Fibroblast of skin of left quadriceps (primary cell): Measurements from ENCODE around the gene TCF7L2.
"Not testable (repeated sequence)": the region's sequence is repeated elsewhere in the genome, so short reads cannot be mapped to it uniquely, and the experiment has no call there.

Experiments
- DNase-seq, 2 experiments: peaks; one replicate each; pipeline ENCODE4 v3.0.0-alpha.2; 2013; ENCODE audit warnings: low read depth in 2 of 2

Gene TCF7L2

DNA sequence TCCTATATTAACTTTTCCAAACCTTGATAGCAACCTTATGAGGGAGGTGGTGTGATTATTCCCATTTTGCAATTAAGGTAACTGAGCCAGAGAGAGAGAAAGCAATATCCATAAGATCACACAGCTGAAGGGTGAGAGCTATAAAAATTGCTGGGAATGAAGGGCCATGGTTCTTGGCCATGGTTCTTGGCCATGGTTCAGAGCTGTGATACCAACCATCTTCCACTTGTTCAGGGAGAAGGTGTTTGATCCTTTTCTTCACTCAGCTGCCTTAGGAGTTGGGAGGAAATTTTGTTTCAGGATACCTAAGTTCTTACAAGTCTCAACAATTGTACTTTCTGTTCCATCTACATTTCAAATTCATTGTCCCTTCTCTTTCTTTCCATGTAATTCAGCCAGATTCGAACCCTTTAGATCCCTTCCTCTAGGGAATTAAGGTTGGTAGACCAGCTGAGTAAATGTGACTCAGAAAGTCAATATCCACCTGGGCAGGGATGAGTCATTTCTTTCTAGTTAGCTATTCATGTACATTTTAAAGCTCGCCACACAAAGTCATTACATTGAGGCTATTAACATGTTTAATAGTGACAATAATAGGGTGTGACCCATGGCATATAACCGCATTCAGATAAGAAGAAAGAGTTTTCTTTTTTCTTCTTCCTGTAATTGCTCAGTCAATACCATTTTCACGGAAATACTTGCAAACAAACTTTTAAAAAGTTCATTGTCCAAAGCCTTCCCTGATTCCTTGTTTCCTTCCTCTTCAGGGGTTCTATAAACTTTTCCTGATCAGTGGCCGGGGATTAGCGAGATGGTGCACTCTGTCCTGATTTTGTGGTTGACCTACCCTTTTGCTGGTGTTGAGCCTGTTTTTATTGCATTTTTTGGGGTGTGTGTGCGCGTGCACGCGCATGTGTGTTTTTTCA, 143.4 kb downstream of the TCF7L2 start:
- DNase-seq: no peak

DNA sequence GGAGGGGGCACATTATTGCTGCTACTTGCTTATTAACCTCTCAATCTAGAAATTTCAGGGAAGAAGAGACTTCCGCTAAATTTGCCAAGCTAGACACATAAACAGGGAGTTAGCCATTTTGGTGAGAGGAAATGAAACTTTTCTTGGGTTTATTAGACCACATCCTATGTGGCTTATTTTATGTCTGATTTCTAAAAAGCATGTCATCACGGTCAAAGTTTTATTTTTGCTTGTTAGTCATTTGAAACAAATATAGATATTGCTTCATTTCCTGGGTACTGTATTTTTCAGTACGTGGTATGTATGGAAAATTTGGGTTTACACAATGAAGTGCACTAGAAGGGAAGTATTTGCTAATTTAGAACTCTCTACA, 144.1 kb downstream of the TCF7L2 start:
- peak; percentile 57 to 58 for DNase-seq

DNA sequence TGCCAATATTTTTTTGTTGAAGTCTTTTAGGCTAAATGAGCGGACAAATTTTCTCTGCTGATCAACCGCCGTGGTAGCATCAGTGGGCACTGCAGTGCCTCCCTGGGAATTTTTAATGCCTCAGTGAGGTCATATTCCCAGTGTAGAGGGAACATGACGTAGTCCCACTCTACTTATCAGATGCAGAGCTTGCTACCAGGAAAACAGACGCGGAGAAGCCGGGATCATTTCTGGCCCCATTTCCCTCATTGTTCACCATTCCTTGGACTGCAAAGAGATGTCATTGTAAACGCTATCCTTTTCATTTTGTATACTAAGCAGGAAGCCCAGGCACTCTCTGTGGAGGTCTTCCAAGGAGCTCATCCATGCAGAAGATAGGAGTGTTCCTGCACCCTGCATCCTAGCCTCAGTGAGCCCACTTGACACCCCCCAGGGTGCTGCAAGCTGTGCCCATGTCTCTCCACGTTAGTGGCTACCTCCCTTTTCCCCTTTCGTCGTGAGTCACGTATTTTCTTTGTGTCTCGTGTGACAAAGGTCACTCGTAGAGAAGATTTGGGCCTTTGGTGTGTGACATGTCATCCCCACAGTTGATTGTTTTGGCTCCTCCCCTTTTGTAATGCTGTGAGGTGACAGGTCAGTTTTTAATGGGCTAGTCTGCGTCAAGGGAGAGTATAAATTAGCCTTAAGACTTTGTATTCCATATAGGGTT, 145.5 kb downstream of the TCF7L2 start:
- DNase-seq: no peak

DNA sequence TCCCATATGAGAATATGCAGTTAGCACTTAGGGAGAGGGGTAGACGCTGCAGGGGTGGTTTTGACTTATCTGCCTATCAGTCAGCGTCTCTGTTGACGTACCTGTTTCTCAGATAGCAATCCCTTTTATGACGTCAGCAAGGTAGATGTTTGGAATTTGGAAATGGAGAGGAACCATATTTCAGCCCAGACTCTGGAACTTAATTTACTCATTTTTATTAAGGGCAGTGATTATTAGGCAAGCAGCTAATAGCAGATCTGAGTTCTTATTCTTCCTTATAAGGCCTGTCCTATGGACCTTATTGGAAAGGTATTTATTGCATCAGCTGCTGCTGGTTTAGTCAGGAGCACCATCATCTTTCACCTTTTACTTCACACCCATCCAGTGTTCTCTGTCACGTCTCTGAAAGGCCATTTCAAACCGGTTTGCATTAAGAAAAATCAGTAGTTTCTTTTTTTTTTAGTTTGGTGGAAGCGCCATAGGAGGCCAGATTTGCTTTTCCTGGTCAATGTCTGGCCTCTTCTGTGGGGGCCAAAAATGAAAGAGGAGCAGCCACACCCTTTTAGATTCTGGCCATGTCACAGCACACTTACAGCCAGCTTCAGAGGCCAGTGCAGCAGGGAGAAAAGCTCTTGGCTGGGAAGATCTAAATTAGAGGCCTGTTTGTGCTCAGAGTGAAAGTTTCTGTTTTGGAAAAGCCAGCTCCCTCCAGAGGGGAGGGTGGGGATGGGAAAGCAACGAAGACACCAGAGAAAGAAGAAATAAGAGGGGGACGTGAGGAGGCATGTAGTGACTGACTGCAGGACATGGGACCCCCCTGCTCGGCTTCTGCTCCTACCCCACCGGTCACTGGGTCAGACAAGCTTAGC, 146.3 kb downstream of the TCF7L2 start:
- no peak for DNase-seq

DNA sequence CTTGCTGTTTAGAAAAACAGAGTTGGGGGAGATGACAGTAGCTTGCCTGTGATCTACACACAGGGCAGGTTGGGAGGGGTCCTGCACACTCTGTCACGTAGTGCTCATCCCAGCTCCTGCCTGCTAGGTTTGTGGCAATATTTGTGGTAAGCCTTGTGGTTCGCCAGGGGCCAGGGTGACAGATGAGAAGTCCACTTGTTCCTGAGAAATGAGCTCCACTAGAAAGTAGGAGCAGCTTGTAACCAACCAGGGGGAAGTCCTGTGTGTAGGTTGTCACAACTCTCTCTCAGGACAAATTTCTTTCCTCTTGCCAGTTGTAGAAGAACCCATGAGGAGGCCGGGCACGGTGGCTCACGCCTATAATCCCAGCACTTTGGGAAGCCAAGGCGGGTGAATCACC, 147.0 kb downstream of the TCF7L2 start:
- no peak for DNase-seq

DNA sequence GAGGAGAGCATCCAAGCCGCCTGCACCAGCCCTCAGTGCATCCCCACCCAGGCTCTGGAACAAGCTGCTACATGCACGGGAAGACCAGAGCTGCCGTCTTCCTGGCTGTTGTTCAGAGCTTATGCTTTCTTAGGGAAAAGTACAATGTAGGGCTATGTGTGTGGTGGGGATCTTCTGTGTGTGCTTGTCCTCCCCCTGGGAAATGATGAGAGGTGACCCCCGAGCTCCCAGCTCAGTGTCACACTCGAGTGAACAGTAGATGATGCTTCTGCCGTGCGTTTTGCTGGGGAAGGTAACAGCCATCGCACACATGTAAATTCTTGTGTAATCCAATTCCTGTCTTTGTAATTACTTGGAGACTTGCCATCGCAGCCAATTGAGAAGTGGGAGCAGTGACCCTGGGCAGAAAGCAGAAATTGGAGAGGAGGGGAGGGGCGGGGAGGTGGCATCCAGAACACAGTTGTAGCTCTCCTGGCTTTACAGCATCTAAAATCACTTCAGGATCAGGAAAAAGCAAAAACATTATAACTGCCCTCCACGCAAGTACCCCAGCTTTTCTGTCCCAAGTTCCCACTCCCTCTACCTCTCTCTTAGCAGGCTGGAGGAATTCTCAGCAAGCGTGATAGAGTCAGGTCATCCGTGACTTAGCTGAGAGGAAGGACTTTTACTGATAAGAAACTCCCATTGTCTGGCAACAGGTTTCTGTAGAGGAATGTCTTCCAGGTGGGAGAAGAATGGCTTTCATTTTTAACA, 149.6 kb downstream of the TCF7L2 start:
- DNase-seq: peak in 1 of 2 experiments; percentile 33

DNA sequence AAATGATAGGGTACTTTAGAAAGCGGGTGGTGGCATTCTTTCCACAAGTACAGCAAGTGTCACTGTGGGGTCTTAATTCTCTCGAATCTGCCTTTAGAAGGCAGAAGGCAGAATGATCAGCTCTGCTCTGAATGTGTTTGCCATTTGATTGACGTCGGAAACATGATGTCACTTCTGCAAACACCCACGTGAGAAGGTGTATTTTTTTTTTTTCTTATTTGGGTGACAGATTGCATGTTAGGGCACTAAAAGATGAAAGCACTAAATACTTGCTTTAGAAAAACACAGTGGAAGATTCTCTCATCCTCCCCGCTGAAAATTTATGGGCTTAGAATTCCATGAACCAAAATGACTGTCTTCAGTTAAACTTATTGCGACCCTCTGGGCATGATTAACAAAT, 150.2 kb downstream of the TCF7L2 start:
- DNase-seq: no peak

DNA sequence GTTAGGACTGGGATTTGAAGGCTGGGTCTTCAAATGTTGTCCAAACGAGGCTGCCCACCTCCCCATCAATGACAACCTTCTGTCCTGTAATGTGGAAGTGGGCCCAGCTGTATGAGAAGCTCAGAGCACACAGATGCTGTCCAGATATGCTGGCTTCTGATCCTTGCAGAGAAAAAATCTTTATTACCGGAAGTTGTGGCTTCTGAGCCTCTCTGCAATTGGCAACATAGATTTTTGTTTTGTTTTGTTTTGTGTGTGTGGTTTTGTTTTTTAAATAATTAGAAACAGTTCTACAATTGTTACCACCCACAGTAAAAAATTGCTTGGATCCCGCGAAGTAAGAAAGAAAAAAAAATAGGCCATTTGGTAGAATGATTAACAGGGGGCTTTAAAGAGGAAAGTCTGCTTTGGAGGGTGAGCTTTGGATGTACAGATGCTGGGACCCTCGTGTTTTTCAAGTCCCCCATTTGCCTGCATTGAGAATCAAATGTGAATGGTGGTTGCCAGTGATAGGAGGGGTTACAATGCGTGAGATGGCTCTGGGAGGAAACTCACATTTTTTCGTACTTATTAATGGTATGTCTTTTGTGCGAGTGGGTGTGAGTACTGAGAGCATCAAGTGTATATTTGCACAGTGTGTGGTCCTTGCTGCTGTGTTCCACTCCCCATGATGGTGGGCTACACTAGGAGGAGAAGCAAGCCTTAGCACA, 153.2 kb downstream of the TCF7L2 start:
- DNase-seq: peak; percentile 76

DNA sequence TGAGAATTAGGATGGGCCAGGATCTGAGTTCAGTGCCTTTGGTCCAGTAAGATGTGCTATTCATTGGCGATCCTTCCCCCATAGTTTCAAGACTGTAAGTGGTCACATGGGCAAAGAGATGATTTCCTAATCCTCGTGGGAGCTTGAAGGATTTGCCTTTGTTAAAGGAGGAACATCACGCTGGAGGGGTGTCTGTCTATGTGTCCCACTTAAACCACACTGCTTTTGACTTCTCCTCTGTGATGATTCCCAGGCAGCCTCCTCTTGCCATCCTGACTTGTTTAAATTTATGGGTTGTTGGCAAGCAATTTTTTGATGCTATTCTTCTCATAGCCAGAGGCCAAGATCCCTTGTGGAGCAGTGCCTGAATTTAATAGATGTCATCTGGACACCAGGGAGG, 154.0 kb downstream of the TCF7L2 start:
- DNase-seq: peak; percentile 32 to 35

DNA sequence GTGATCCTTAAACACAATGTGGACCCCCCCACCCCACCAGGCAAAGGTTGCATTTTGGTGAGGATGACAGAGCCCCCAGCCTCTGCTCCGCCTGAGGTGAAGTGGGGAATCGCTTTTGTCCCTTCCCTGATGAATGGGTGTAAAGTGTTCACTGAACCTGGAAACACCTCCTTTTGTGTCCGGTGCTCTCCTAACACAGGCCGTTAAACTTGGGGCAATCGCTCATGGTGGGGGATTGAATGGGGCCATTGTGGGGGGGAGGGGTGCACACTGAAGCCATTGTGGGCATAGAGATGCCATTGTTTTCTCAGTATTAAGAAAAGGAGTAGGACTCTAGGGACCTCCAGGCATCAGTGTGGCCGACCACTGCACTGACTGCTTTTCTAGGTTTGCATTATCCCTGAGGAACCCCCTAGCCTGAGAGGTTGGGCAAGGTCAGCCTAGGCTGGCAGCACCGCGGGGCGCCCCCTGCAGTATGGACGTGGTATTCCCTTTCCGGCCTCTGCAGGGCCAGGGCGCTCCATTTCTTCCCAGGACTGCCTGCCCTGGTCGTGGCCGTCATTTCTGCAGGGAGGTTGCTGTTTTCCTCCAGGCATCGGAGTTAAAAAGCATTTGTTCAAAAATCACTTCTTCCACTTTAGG, 158.3 kb downstream of the TCF7L2 start:
- no peak for DNase-seq

DNA sequence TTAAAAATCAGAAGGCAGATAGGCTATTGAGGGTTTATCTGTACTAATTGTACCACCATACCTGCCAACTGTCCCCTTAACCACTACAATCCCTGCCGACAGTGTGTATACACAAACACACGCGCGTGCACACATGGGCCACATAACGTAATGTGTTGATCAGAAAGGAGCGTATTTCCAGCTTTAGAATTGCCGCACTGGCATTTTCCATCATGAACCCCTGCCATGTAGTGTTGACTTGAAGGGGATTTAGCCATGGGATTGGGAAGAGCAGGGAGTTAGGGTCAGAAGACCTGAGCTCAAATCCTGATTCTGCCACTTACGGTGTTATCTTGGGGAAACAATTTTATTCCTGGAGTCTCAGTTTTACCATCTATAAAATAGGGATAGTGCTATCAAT, 158.9 kb downstream of the TCF7L2 start:
- DNase-seq: no peak

DNA sequence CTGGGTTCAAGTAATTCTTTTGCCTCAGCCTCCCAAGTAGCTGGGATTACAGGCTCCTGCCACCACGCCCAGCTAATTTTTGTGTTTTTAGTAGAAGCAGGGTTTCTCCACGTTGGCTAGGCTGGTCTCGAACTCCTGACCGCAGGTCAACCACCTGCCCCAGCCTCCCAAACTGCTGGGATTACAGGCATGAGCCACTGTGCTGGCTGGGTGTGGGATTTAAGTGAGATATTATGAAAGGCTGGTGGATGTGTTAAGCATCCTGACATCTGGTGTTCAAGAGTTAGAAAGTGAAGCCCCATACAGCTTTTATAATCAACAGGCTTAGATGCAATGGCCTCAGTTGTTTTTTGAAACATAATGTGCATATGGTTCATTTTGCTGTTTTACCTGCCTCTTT, 159.4 kb downstream of the TCF7L2 start:
- DNase-seq: not testable (repeated sequence)

DNA sequence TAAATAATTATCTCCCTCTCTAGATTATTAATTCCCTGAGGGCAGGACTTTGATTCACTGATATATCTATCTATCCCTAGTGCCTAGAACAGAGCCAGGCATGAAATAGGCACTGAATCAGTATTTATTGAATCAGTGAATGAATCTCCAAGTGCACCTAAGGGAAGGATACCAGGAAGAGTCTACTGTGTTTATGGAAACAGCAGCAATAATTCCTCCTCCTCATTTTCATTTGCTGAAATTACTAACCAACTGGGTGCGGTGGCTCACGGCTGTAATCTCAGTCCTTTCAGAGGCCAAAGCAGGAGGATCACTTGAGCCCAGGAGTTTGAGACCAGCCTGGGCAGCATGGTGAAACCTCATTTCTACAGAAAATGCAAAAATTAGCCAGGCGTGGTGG, 161.2 kb downstream of the TCF7L2 start:
- no peak for DNase-seq

DNA sequence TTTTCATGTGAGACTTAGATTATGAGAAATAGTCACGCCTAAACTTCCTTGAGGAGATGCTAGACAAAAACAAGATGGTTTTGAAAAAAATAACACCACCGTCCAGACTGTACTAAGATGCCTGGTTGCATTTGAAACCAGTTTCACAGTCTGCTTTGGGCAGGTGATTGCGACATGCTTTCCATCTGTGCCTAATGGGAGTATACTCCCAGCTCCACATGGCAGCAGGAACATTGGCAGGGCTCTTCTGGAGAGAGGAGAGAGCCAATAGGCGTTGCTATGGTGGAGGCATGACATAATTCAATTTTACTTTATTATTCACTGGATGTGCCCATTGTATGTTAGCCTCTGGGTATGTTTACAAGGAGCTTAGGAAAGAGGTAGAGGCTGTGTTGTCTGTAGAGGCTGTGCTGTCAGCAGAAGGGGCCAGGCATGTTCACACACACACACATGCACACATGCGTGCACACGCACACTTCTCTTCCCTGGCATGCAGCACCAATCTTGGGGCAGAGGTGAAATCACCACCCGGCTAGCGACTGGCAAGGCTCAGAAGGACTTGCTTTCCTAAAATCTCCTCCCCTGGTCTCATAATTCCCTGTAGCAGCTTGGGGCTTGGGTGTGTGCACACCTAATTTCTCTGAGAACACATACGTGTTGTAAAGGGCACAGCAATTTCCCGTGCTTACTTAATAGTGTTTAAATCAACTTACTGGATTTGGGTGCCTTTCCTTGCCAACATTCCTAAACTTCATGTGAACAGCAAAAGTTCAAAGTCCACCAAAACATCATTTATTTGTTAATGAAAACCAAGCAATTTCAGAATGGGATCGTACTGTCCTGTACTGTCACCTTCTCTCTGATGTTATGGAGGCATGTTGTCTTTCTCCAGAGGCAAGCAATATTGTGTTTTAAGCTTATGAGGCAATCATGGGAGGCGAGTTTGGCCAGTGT, 162.1 kb downstream of the TCF7L2 start:
- no peak for DNase-seq

DNA sequence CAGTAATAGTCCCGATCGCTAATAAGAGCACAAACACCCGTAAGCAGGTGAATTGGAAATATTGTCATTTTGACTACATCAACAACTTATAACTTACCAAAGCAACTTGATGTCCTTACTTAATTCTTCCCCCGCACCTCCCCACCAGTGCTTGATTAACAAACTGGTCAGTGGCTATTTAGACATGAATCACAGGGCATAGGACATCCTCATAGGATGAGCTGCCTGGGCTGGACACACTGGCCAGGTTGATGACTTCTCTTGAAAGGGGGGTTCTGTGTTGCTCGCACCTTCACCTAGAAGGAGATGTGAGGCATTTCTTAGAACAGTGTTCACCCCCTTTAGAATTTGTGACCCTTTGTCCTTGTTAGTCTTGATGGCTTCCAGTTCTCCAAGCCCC, 163.2 kb downstream of the TCF7L2 start:
- DNase-seq: no peak

DNA sequence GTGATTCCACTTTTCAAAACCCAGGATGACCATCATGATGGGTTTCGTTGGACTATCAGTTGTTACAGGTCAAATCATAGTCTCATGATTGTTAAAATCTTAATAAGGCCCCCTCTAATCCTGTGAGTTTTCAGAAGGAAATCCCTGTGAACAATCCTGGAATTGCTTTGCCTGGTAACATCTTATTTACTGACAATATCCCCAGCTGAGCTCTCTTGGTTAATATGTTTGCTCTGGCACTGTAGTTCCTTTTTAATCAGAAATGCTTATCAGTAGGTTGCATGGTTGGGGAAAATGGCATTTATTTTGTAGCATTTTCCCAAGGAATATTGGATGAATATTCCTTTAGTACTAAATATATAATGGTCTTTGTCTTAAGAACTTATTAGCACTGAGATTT, 163.9 kb downstream of the TCF7L2 start:
- no peak for DNase-seq

DNA sequence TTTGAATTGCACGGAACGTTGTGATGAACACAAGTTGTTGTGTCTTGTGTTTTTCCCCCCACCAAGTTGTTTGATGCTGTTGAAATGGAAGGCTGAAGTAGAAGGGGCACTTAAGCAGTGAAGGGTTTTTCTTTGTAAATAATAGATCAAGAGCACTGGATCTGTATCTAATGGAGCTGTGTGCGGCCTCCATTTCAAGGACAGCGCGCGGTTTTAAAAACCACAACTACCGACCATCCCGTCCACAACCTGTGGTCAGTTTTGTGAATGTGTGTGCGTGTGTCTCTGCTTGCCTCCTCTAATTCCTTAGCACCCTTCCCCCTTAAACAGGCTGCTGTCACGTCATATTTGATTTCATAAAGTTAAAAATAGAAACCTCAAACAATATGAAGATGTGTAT, 165.5 kb downstream of the TCF7L2 start:
- DNase-seq: no peak

DNA sequence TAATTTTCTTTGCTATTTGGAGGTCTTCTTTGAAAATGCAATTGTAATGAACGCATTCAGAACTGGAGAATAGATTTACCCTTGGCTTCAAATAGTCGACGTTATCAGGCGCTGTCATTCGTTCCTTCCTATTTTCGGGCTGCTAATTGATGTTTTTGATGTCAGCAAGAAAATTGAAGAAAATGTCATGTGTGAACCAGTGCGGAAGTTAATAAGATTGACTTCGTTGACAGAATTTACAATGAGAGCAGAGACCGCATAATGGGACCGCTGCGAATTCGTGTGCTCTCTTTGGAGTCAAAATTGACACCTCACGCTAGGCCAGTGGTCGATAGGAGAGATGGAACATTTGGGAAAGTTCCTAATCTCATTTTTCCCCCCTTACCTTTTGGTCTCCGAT, 168.8 kb downstream of the TCF7L2 start:
- DNase-seq: no peak

DNA sequence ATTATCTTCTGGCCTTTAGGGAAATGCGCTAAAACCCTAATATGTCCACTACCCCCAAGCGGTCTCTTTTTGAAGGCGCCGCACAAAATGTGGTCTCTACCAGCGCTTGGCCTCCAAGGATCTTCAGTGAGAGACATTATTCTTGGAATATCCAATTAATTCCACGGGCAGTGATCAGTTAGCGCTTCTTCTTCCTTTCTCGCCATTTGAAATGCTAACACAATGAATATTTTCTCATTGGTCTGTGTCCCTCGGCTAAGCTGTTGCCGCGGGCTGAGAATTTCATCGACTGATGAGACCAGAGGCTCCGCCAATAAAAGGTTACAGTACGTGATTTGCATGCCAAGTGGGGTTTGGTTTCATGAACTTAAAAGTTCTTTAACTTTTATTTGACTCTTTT, 169.8 kb downstream of the TCF7L2 start:
- DNase-seq: no peak
